ENCODE results near the gene XPNPEP1. TPM values are rescaled to one million over a fixed set of nuclear protein-coding genes. Genes with fewer than 3 reads are reported as not detected.

The XPNPEP1 gene
- total RNA-seq, 2 donors from 2014 or later, result 39.2 to 50.2 TPM

DNA sequence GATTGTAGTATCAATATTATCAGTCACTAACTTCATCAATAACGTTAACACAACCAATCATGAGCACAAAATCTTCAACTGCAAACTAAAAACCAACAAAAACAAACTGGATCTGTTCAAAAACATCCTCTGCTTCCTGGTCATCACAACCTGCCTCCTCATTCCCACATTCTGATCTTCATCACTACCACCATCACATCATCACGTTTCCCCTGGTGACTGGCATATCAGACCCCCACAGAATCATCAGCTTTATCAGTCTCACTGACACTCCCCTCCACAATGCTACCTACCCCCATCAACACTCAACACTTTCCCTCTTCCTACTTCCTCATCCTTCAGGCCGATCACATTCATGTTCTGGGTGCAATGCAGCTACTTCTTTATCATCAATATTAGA is 11.4 kb downstream of the XPNPEP1 start:
- peaks cover 32% of the 10 kb centered on the region for H3K36me3 ChIP-seq (ENCODE audit: control insufficient read depth, insufficient read depth, low read length)
- no peak overlapping the region for H3K4me3 Mint-ChIP-seq
- TF ChIP-seq, protein P1, sequence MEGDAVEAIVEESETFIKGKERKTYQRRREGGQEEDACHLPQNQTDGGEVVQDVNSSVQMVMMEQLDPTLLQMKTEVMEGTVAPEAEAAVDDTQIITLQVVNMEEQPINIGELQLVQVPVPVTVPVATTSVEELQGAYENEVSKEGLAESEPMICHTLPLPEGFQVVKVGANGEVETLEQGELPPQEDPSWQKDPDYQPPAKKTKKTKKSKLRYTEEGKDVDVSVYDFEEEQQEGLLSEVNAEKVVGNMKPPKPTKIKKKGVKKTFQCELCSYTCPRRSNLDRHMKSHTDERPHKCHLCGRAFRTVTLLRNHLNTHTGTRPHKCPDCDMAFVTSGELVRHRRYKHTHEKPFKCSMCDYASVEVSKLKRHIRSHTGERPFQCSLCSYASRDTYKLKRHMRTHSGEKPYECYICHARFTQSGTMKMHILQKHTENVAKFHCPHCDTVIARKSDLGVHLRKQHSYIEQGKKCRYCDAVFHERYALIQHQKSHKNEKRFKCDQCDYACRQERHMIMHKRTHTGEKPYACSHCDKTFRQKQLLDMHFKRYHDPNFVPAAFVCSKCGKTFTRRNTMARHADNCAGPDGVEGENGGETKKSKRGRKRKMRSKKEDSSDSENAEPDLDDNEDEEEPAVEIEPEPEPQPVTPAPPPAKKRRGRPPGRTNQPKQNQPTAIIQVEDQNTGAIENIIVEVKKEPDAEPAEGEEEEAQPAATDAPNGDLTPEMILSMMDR (conservative IDR thresholded peaks at IDR 0.05), result no peak
- H3K4me1 Mint-ChIP-seq, result peaks cover 21% of the 10 kb centered on the region
- H3K27ac ChIP-seq (ENCODE audit: low read depth, low read length), result no peak overlapping the region
- H3K9me3 Mint-ChIP-seq, result no peaks in the 10 kb centered on the region
- no peak overlapping the region for H3K4me3 ChIP-seq (ENCODE audit: low read length)
- no peaks in the 10 kb centered on the region for H3K4me1 ChIP-seq (ENCODE audit: control insufficient read depth, insufficient read depth, low read length)
- no peak for DNase-seq
- no peaks in the 10 kb centered on the region for H3K27me3 ChIP-seq (ENCODE audit: control insufficient read depth, insufficient read depth, low read length, poor library complexity, severe bottlenecking)
- no peak overlapping the region for H3K27ac Mint-ChIP-seq
- peaks cover 15% of the 10 kb centered on the region for H3K36me3 Mint-ChIP-seq (ENCODE audit: low read depth)
- 92 to 100% methylated on average over 2 to 3 of the region's 3 CpGs for WGBS, 2 experiments (ENCODE audit: insufficient coverage in 1 of 2, insufficient read length in 1 of 2)
- no peaks in the 10 kb centered on the region for H3K9me3 ChIP-seq (ENCODE audit: control insufficient read depth, low read length)
- H3K27me3 Mint-ChIP-seq (ENCODE audit: insufficient read depth), result no peaks in the 10 kb centered on the region
- H3K9ac ChIP-seq (ENCODE audit: extremely low read depth, low read length, poor library complexity, severe bottlenecking), result no peak overlapping the region

DNA sequence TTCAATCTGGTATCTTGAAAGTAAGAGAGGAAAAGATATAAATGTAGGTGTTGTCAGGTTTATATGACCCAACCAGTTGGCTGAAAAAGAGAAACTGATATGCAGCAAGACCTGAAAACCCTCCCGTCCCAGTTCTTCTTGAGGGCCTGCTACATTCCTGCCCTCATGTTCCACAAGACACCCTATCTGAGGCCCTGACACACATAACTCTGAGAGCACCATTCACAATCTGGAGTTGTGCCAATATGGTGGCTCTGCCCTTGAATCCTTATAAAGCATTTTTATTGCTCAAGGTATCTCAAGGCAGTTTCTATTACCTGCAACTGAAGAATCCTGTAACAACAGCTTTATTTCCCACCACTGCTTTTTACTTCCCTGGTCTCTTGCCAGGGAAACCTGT is 17.0 kb downstream of the XPNPEP1 start:
- Mint-ChIP-seq H3K27me3 (ENCODE audit: insufficient read depth) (no peaks in the 10 kb centered on the region), H3K4me1 (peaks cover 3% of the 10 kb centered on the region), H3K27ac (no peak overlapping the region), H3K36me3 (ENCODE audit: low read depth) (peaks cover 44% of the 10 kb centered on the region), H3K9me3 (no peaks in the 10 kb centered on the region), H3K4me3 (no peak overlapping the region)
- no peaks in the 10 kb centered on the region for H3K27me3 ChIP-seq (ENCODE audit: control insufficient read depth, insufficient read depth, low read length, poor library complexity, severe bottlenecking)
- 96% methylated on average over 1 of the region's 1 CpG; no CpG with 5 or more reads in 1 of the 2 experiments for WGBS, 2 experiments (ENCODE audit: insufficient coverage in 1 of 2, insufficient read length in 1 of 2)
- H3K9ac ChIP-seq (ENCODE audit: extremely low read depth, low read length, poor library complexity, severe bottlenecking), result no peak overlapping the region
- no peak overlapping the region for H3K27ac ChIP-seq (ENCODE audit: low read depth, low read length)
- H3K9me3 ChIP-seq (ENCODE audit: control insufficient read depth, low read length), result no peaks in the 10 kb centered on the region
- no peak overlapping the region for H3K4me3 ChIP-seq (ENCODE audit: low read length)
- no peak for DNase-seq
- H3K36me3 ChIP-seq (ENCODE audit: control insufficient read depth, insufficient read depth, low read length), result peaks cover 46% of the 10 kb centered on the region
- H3K4me1 ChIP-seq (ENCODE audit: control insufficient read depth, insufficient read depth, low read length), result no peaks in the 10 kb centered on the region
- TF ChIP-seq, protein P1 (conservative IDR thresholded peaks at IDR 0.05), result no peak

DNA sequence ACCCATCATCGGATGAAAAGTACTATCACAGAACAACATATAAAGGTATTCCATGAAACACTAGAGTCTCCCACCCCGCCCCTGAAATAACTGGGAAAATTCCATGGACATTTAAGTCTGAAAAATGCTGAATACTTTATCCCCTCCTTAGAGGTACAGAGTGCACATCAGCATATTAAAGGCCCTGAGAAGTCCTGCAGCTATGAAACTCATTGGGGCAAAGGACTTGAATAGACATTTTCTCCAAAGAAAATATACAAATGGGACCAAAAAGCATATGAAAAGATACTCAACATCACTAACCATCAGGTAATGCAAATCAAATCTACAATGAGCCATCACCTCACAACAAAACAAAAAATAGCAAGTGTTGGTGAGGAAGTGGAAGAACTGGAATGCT is 18.9 kb downstream of the XPNPEP1 start:
- Mint-ChIP-seq H3K36me3 (ENCODE audit: low read depth) (peaks cover 47% of the 10 kb centered on the region), H3K4me1 (peaks cover 3% of the 10 kb centered on the region), H3K27ac (no peak overlapping the region), H3K9me3 (no peaks in the 10 kb centered on the region), H3K27me3 (ENCODE audit: insufficient read depth) (no peaks in the 10 kb centered on the region), H3K4me3 (no peak overlapping the region)
- no peaks in the 10 kb centered on the region for H3K27me3 ChIP-seq (ENCODE audit: control insufficient read depth, insufficient read depth, low read length, poor library complexity, severe bottlenecking)
- peaks cover 40% of the 10 kb centered on the region for H3K36me3 ChIP-seq (ENCODE audit: control insufficient read depth, insufficient read depth, low read length)
- no peak for DNase-seq
- H3K4me3 ChIP-seq (ENCODE audit: low read length), result no peak overlapping the region
- TF ChIP-seq, protein P1 (conservative IDR thresholded peaks at IDR 0.05), result no peak
- H3K9ac ChIP-seq (ENCODE audit: extremely low read depth, low read length, poor library complexity, severe bottlenecking), result no peak overlapping the region
- 100% methylated on average over 1 to 2 of the region's 2 CpGs for WGBS, 2 experiments (ENCODE audit: insufficient coverage in 1 of 2, insufficient read length in 1 of 2)
- H3K9me3 ChIP-seq (ENCODE audit: control insufficient read depth, low read length), result no peaks in the 10 kb centered on the region
- H3K4me1 ChIP-seq (ENCODE audit: control insufficient read depth, insufficient read depth, low read length), result no peaks in the 10 kb centered on the region
- H3K27ac ChIP-seq (ENCODE audit: low read depth, low read length), result no peak overlapping the region

Measured in endodermal cell (in vitro differentiated cells).